ENCODE data around the gene ZNF621.
A peak's percentile ranks its signal among the peaks of the same experiment; 100 is the strongest.
"Not testable (repeated sequence)": the region's sequence is repeated elsewhere in the genome, so short reads cannot be mapped to it uniquely, and the experiment has no call there.

The ZNF621 gene

DNA sequence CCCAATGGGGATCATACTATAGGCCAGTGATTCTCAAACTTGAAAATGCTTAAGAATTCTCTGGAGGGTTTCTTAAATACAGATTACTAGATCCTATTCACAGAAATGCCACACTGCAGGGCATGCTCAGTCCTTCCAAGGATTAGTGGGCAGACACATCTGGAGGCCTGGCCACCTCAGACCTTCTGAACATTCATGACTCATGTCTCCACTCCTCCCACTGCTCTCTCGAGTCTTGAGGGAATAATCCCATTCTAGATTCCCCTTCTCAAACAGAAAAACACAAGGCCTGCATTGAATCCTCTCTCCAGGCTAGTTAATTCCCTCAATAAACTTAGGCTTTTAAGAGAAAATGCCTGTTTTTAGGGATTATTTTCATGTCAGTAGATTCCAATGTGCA is 22.1 kb downstream of the ZNF621 start:
- DNase-seq = no peak

DNA sequence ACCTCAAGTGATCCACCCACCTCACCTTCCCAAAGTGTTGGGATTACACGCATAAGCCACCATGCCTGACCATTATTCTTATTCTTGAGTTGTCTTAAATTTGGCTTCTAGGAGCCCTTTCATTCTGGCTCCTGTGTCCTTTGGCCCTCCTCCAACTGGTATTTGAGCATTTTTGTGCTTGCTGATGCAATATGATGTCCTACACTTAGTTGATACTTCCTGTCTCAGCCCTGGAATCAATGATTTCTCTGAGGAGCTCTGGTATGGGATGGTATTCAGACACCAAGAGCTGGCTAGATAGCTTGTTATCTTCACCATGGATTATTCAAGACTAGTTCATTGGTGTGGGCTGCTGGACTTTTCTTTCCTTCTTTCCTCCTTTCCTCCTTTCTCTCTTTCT is 25.4 kb downstream of the ZNF621 start:
- no peak for DNase-seq

DNA sequence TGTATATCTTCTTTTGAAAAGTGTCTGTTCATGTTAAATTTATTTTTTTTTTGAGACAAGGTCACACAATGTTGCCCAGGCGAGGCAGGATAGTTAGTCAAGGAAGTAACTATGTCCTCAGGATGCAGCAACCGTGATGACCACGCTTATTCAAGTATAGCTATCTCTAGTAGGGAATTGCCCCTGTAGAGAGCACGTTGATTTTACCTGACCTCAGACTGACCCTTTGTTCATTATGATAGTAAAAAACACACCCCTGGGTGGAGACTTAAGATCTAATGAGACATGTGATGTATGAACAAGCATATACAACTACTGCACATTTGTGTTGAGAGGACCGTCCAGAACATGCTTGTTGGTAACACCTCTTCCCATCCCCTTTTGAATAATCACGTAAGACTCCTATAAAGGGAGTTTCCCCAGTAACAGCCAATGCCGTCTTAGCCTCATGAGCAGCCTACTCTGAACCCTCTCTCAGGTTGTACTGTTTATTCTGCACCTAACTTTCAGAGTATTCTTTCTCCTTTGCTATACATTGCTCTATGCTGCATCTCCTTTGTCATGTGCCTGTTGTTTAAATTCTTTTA is 32.9 kb downstream of the ZNF621 start:
- no peak for DNase-seq

DNA sequence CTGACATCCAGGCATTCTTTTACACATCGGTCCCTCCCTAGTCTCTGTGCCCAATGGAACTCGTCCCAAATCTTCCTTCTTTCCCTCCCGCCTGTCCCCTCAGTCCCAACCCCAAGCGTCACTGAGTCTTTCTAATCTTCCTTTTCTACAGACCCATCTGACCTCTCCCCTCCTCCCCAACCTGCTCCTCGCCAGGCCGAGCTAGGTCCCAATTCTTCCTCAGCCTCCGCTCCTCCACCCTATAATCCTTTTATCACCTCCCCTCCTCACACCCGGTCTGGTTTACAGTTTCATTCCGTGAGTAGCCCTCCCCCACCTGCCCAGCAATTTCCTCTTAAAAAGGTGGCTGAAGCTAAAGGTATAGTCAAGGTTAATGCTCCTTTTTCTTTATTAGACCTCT is 37.7 kb downstream of the ZNF621 start:
- DNase-seq = not testable (repeated sequence)

DNA sequence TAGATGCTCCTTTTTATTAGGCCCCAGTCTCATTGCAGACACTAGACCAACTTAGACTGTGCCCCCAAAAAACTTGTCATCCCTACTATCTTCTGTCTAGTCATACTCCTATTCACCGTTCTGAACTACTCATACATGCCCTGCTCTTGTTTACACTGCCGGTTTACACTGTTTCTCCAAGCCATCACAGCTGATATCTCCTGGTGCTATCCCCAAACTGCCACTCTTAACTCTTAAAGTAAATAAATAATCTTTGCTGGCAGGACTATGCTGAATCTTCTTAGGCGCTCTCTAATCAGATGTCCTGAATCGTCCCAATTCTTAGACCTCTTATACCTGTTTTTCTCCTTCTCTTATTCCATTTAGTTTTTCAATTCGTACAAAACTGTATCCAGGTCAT is 40.9 kb downstream of the ZNF621 start:
- not testable (repeated sequence) for DNase-seq

DNA sequence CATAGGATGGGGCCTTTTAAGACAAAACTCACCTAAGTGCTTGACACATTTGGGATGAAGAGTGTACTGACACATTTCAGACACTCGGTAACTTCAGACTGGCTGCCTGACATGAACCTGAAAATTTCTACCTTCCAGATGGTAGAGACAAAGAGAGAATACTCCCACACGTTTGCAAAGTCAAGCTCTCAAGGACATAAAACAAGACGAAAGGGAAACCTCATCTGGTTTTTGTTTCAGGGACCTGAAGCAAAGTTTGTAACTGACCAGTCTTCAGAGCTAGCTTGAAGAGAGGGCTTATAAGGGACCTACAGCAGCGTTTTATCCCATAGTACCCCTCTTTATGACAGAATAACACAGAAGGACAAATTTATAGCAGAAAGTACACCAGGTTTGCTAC is 41.9 kb downstream of the ZNF621 start:
- DNase-seq = no peak

DNA sequence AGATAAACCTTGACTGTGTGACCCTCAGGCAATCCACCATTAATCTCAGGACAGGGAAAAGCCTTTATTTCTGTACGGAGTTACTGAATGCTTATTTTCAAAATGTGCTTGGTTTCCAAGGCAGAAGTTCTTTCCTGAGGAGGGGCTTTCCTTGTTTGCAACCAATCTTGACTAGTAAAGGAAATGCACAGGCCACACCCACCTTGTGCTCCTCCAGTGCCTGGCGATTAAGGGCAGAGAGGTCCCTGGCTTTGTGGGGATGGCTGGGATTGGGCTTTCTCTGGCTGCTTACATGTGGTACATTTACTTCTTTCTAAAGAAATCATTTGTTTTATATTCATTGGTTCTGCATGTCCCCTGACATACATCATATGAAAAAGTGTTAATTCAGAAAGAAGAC is 47.8 kb downstream of the ZNF621 start:
- no peak for DNase-seq

DNA sequence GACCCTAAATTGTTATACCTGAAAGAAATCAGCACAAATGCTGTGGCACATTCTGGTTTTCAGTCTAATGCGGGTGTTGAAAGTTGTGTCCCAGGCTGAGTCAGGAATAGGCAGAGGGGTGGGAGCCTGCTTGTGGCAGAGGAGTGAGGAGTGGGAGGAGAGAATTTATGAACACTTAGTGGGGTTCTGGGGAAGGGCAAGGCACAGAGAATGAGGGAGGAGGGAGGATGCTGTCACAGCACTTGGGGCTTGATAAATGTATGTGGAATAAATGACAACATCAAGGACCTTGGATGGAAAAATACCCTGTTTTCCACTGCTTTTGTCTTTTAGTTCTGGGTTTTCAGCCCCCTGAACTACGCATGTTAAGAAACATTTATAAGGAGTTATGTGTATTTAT is 49.3 kb downstream of the ZNF621 start:
- no peak for DNase-seq

DNA sequence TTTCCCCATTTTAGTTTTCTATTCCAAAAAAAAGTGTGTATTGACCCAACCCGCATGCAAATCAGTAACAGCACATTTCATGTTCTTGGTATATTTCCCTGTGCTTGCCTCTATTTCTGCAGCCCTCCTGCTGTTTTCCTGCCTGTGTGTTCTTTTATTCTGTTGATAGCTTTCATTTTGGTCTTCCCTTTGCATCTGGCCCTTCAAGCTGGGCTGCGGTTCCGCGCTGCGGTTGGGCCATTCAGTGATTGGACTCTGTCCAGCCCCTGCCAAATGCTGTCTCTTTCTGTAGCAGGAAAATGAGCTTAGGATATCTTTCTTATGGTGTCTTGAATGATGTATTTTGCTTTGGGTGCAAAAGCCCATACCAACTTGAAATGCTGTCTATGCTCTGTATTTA is 49.9 kb downstream of the ZNF621 start:
- DNase-seq = no peak

DNA sequence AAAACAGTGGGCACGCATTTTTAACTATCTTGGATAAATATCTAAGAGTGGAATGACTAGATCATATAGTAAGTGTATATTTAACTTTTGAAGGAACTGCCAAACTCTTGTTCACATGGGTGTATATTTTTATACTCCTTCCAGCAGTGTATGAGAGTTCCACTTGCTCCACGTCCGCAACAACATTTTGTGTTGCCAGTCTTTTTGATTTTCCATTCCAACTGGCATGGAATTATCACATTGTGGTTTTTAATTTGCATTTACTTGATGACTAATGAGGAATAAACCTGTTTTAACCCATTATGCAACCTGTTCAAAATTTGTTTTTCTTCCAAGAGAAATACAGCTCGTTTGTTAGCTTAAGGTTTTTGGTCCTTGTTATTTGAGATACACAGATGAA is 51.6 kb downstream of the ZNF621 start:
- no peak for DNase-seq

DNA sequence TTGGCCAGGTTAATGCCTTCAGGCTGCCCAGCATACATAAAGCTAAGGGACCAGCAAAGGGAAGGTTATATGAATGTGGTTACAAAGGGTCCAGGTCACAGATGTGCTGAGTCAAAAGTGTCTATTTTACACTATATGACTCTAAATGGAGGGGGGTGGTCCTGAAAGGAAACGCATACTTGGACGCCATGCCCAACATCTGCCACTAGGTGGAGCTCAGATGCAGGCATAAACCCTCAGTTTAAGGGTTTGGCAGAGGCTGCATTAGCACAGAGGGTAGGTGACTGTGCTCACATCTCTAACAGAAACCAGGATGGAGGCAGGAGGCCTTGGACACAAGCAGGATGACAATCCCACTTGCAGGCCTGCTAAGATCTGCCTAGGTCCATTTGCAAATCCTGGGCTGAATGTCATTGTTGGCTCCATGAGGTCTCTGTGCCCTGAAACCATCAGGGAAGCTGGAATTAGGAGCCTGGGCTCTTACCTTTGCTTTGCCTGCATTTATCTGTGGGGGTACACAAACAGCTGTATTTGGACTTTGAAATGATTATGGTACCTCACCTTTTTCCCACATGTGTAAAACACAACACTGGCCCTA is 55.8 kb downstream of the ZNF621 start:
- DNase-seq = peak; percentile 78

DNA sequence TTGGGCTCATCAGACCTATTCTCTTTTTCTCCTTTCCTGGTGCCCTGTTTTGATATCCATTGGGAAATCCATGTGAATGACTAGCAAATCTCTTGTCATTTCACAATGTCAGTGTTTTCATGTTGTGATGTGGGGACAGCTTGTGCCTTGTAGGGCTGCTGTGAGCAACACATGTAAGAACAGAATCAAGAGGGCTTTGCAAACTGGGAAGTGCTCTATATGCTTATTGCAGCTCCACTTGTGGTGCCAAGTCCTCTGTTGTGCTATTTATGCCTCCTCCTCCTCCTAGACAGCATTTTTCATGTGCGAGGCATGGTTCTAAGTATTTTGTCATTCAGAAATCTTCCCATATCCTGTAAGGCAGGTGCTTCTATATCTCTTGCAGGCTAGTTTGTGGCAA is 56.4 kb downstream of the ZNF621 start:
- no peak for DNase-seq

DNA sequence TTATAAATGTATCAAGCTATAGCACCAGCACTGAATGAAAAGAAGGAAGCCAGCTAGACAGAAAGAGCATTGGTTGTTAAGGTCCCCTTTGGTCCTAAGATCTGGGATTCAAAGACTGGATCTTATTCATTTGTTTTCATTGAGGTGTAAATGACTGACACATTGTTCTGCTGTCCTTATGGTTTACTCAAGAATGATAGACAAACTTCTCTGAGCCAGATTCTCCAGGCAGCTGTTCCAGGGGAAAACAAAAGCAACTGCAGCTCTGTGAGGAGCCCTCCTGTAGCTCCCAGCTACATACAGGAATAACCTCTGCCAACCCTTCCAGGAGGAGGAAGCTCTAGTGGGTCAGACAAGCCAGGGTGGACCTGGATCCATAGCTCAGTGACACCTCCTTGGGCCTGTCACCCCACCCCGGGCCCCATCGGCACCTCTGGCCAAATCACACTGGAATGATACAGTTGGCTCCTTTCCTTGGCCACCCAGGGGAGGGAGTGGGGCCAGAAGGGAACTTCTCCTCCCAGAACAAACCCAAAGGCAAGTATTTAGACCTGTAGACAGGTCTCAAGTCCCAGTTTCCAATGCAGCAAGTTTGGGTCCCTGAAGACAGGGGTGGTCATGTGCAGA is 57.8 kb downstream of the ZNF621 start:
- no peak for DNase-seq

DNA sequence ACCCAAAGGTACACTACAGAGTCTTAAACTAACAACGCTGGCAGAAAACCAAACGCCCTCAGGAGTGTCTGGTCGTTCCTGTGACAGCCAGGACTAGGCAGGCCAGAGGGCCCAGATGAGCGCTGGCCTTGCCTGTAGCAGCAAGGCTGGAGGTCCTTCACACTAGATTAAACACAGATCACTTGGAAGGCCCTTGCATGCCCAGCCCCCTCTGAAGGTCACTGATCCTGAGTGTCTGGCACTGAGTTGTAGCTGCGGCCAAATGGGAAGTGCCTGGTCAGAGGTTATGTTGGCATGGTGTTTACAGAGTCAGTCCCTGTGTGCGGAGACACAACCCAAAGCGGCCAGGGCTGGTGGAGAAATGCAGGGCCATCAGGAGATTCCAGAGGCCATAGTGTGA is 58.9 kb downstream of the ZNF621 start:
- no peak for DNase-seq

DNA sequence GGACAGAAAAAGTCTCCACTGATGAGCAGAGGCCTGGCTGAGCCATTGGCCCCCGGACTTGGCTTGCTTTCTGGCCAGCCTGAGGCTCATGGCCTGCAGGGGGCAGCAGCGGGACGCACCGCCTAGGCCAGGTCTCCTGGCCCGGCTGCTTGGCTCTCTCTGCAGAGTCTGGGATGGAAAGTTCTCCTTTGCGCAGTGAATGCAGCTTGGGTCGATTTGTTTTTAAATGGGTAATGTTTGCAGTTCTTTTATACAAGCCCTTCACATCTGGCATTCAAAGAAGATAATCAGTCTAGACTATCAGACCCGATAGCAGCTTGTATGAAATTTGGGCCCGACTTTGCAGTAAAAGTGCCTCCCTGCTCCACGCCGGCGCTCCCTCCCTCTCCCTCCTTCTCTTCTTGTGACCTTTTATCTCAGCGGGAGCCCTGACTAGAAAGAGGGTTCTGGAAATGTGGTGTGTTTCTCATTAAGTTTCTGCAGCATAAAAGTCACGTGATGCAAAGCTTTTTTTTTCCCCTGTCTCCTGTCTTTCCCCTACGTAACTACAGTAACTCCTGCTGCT is 59.9 kb downstream of the ZNF621 start:
- peak; percentile 92 for DNase-seq

DNA sequence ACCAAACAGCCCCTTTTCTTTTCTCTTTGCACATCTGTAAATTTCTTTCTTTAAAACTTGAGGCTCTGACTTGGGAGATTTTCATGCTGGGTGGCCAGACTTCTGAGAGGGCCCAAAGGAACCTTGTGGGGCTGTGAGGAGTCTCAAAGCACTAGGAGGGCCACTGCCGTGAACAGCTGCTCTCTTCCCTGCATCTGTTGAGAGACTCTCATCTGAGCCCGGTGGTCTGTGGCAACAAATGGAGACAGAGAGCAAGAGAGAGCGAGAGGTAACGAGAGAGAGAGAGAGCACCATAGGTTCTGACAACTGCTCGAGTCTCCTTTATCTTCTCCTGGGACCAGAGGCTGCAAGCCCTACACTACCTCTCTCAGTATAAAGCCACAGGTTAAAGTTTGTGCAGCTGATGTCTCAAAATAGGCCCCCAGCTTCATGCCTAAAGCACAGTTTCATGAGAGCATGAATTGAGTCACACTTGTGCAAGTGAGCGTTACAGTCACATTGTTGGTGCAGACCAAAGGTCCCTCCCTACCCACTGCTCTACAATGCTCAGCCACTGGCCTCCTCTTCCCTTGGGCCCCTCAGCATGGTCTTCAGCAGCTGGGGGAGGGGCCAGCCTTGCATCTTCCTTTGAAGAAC is 60.7 kb downstream of the ZNF621 start:
- no peak for DNase-seq

DNA sequence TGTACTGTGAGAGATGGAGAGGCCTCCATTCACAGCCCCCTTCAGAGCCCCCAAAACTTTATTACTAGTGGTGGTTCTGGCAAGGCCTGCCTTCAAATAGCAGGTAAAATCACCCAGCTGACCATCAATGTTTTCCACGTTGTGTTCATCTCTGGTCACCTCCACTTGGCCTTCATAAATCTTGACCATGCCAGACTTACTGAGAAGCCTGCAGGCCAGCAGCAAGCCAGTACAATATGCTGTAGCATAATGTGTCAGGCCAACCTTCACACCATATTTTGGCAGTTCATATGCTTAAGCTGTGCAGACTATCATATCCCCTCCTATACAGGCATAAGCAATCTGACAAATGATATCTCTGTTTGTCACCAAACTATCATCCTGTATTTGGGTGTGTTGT is 62.1 kb downstream of the ZNF621 start:
- DNase-seq = no peak

DNA sequence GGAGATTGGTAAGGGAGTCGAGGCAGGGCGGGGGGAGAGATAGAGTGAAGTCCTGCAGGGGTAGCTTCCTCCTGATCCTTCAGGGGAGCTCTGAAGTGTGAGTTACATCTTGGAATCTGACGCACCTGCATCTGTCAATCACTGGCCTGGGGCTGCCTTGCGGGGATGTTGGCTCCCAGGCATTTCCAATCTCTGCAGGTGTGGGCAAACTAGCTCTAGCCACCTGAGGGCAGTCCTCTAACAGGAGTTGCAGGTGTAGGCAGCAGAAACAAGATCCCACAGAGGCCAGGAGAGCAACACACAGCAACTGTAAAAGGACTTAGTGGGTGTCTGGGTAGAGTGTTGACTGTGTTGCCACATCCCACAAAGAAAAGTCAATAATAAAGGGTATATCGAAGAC is 63.6 kb downstream of the ZNF621 start:
- DNase-seq = no peak
